ENCODE data around the gene PFN2.
"Not testable (repeated sequence)": the region's sequence is repeated elsewhere in the genome, so short reads cannot be mapped to it uniquely, and the experiment has no call there.

The PFN2 gene

DNA sequence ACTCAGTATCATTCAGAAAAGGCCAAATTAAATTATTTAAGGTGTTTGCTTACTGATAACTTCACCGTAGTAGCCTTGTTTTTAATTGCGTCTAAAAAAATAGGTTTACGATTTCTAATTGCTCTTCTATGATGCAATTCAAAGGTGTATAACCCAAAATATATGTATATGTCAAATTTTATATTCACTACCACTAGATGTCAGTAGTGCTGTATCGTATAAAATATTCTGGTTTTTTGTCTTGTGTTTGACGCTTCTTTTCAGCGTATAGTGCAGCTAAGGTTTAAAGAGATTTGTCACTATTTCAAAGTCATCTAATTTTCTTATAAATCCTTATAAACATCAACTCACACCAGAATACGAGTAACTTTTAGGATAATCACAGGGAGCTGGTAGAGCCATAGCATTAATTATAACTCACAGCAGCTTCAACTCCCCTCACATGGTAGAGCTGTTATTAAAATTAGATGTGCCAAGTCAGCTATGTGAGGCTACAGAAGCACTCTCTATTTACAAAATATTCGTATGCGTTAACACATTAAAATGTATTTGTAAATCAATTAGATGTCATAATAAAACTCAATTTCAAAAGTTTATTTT, 3.5 kb downstream of the PFN2 start:
- FAIRE-seq, result peak; percentile 97

GRCh38 chr3:149965278-149965677, 5.4 kb downstream of the PFN2 start:
- no peak for FAIRE-seq

- no peak for FAIRE-seq
Observed at GRCh38 chr3:149964291-149964690, 6.4 kb downstream of the PFN2 start.

GRCh38 chr3:149963485-149963884, 7.2 kb downstream of the PFN2 start:
- FAIRE-seq, result no peak

DNA sequence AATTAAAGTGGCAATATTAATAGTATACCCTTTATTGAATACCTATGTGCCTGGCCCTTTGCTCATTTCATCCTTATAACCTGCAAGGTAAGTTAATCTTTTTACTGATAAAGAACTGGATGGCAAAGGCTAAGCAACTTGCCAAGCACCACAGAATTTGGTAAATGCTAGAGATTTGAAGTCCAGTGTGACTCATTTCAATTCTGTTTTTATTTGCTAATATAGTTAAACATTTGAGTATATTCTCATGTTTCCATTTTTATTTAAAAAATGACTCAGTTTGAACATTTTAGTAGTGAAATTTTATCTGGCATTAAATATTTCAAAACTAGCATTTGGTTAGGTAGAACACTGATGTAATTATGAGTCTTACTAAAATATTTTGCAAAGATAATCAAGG, 11.3 kb downstream of the PFN2 start:
- FAIRE-seq, result peak; percentile 77

- peak; percentile 52 for FAIRE-seq
Observed at GRCh38 chr3:149958171-149958796, 12.4 kb downstream of the PFN2 start.

DNA sequence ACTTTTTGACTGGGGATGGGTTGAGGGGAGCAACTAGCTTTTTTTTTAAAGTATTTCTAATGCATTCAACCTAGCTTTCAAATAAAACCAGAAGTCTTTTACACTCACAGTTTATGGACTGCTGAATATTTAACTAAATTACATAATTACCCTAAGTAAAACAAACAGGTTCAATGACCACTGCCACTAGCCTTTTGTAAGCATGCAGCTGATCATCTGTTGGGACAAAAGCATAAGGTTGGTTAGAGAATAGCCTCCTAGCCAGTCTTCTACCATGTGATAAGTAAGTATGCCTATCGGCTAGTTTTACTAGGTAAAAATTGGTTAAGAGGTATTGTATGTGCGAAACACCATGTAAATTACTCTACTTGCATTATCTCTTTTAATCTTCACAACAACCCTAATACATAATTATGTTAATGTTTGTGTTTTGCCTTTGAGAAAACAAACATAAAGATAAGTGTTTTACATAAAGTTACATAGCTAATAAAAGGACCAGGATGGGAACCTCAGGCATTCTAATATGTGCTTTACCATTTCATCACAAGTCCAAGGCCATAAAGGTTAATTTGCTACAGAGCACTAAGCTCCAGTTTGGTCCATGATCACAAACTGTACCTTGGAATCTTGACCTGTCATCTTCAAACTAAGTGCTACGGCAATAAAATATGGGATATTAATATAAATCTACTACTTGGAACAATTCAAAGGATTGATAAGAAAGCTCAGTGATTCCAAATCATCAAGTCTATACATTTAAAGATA, 13.2 kb downstream of the PFN2 start:
- FAIRE-seq, result peak; percentile 6

DNA sequence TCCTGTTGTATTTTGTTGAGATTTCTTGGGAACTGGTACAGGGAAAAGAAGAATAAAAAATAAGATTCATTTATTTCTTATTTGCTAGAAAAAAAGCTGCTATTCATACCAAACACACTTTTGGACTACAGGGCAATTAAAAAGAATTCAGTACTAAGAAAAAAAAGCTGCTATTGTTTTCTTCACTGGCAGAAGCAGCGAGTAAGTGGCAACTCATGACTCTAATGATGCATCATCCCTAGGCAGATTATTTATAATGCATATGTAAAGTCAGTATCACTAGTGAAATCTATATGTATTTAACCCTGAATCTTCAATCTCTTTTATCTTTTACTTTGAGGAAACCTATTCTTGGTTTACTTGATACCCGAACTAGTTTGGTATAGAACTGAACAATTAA, 15.2 kb downstream of the PFN2 start:
- FAIRE-seq, result no peak

DNA sequence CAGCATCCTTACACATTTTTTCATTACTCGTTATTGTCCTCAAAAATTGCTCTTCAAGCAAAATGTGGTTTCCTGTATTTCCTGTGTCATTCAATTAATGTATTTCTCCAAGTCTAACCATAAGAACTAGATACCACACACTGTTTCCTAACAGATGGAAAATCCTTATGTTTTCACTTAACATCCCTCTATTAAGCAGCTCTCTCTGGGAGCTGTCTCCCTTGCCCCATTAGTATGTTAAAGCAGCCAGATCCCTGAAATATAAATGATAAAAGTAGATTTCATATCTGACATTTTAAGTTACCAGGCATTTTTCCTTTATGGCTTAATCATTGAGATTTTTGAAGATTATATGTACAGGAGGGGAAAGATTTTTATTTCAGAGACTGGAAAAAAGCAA, 15.9 kb downstream of the PFN2 start:
- FAIRE-seq, result peak; percentile 25

- no peak for FAIRE-seq
Observed at GRCh38 chr3:149949181-149949580, 21.5 kb downstream of the PFN2 start.

GRCh38 chr3:149947231-149947630, 23.5 kb downstream of the PFN2 start:
- no peak for FAIRE-seq

- not testable (repeated sequence) for FAIRE-seq
Observed at GRCh38 chr3:149943966-149944365, 26.7 kb downstream of the PFN2 start.

DNA sequence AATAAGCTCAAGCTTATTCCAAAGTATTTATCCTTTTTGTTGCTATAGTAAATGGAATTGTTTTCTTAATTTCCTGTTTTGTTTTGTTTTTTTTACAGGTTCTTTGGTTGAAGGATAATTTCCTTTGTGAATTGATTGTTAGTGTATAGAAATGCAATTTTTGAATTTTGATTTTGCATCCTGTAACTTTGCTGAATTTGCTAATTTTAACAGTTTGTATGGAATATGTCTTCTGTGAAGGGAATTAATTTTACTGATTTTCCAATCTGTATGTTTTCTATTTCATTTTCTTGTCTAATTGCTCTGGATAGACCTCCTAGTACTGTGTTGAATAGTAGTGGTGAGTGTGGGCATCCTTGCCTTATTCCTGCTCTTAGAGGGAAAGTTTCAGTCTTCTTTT, 28.3 kb downstream of the PFN2 start:
- FAIRE-seq, result peak; percentile 28

- FAIRE-seq, result no peak
Observed at GRCh38 chr3:149941946-149942345, 28.7 kb downstream of the PFN2 start.

DNA sequence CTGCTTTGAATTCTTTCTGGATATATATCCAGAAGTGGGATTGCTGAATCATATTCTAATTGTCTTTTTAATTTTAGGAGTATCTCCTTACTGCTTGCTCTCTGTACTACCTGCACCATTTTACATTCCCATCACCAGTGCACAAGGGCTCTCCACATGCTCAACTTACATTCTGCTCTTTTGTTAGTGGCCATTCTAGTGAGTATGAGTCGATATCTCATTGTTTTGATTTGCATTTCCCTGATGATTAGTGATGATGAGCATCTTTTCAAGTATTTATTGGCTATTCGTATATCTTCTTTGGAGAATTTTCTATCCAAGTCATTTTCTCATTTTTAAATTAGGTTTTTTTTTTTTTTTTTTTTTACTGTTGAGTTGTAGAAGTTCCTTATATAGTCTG, 29.5 kb downstream of the PFN2 start:
- no peak for FAIRE-seq

DNA sequence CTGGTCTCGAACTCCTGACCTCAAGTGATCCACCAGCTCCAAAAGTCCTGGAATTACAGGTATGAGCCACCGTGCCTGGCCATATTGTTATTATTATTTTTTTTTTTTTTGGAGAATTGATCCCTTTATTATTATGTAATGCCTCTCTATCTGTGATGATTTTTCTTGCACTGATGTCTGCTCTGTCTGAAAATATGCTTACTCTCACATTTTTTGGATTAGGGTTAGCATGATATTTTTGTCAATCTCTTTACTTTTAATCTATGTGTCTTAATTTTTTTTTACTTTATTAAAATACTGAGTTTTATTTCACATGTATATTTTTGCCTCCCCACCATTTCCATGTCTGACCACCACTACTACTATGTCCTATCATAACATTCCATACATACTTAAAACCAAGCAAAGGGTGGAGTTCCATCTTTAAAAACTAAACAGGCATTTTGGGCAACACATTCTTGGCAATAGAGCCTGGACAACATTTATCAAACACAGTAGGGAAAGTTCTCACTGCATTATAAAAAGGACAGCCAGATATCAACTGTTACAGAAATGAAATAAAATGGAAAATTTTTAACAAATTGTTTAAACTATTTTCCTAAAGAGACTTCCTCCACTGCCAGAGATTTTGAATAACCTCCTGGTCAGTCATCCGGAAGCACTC, 32.2 kb downstream of the PFN2 start:
- FAIRE-seq, result not testable (repeated sequence)

- FAIRE-seq, result peak; percentile 86
Observed at GRCh38 chr3:149936812-149937230, 33.9 kb downstream of the PFN2 start.

- no peak for FAIRE-seq
Observed at GRCh38 chr3:149934524-149934923, 36.2 kb downstream of the PFN2 start.

- no peak for FAIRE-seq
Observed at GRCh38 chr3:149933858-149934257, 36.8 kb downstream of the PFN2 start.

GRCh38 chr3:149933008-149933407, 37.7 kb downstream of the PFN2 start:
- FAIRE-seq, result no peak

DNA sequence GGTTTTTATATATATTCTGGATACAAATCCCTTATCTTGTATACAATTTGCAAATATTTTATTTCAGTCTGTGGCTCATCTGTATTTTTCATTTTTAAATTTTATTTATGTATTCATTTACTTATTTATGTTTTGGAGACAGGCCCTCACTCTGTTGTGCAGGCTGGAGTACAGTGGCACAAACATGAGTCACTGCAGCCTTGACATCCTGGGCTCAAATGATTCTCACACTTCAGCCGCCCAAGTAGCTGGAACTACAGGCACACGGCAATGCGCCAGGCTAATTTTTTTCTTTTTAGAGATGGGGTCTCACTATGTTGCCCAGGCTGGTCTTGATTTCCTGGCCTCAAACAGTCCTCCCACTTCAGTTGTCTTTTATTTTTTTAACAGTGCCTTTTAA, 50.6 kb downstream of the PFN2 start:
- no peak for FAIRE-seq

DNA sequence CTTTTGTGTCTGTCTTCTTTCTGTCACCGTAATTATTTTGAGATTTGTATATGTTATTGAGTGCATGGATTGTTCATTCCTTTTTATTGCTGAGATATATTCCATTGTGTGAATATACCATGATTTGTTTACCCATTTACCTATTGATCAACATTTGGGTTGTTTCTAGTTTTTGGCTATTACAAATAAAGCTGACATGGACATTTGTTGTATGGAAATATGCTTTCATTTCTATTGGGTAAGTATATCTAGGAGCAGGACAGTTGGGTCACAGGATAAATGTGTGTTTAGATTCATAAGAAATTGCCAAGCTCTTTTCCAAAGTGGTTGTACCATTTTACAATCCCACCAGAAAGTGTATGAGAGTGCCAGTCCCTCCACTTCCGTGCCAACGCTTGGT, 51.2 kb downstream of the PFN2 start:
- FAIRE-seq, result no peak

DNA sequence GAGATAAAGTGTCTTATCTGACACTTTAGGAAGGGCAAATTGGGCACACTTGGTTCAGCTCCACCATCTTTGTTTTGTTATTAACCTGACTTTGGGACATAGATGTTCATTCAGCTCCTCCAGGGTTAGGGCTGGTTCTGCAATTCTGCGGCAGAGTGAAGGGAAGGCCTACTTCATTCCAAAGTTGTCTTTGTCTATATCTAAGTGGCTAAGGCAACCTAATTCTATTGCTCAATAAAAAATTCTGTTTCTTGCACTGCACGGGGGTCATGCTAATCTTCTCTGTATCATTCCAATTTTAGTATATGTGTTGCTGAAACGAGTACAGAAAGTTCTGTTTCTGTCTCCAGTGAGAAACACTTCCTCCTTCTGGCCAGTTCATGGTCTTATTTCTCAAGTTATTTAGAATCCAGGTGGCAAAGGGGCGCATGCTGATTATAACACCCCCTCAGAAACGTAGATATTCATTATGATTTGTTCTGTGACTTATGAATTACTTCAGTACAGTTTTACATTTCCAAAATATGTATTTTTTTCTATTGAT, 53.5 kb downstream of the PFN2 start:
- FAIRE-seq, result peak; percentile 6

All from G401.6 (cell line).